Measurements from ENCODE around the gene PANK1.

Gene PANK1

GRCh38 chr10:89543841-89544240, 101.2 kb downstream of the PANK1 start:
- TF ChIP-seq CTCF (IDR thresholded peaks at IDR 0.05; ENCODE audit: low read depth, low read length) = no peak
- DNase-seq (ENCODE audit: low read depth, low spot score) = no peak
- in situ Hi-C loops (cut with HindIII; ENCODE audit: low sequenced_read_pairs) = no loop called here
- H3K4me3 ChIP-seq (ENCODE audit: low read depth, low read length) = no peak overlapping the region

- H3K4me3 ChIP-seq (ENCODE audit: low read depth, low read length) = no peak overlapping the region
- TF ChIP-seq CTCF (IDR thresholded peaks at IDR 0.05; ENCODE audit: low read depth, low read length) = no peak
- DNase-seq (ENCODE audit: low read depth, low spot score) = peak; percentile 52
- in situ Hi-C loops (cut with HindIII; ENCODE audit: low sequenced_read_pairs) = no loop called here
These were observed 104.6 kb downstream of the PANK1 start for GRCh38 chr10:89540420-89540949.

GRCh38 chr10:89537364-89537763, 107.7 kb downstream of the PANK1 start:
- in situ Hi-C loops (cut with HindIII; ENCODE audit: low sequenced_read_pairs) = no loop called here
- H3K4me3 ChIP-seq (ENCODE audit: low read depth, low read length) = no peak overlapping the region
- no peak for TF ChIP-seq CTCF (IDR thresholded peaks at IDR 0.05; ENCODE audit: low read depth, low read length)
- DNase-seq (ENCODE audit: low read depth, low spot score) = no peak

DNA sequence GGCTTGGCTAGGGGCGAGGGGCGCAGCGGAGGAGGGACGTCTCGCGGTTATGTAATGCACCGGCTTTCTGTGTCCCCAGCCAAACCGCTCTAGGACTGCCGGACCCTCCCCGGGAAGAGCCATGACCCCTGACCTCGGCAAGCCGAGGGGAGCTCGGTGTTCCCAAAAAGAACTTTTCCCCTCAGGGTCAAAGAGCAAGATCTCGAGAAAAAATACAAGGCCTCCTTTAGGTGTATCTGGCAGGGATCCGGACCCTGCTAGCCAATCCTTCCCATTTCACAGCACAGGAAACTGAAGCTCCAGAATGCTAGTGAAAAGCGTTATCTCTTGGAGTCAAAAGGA, 109.1 kb downstream of the PANK1 start:
- no peak for TF ChIP-seq CTCF (IDR thresholded peaks at IDR 0.05; ENCODE audit: low read depth, low read length)
- H3K4me3 ChIP-seq (ENCODE audit: low read depth, low read length) = peak overlapping the region; percentile 57
- DNase-seq (ENCODE audit: low read depth, low spot score) = no peak
- in situ Hi-C loops (cut with HindIII; ENCODE audit: low sequenced_read_pairs) = no loop called here

- TF ChIP-seq CTCF (IDR thresholded peaks at IDR 0.05; ENCODE audit: low read depth, low read length) = no peak
- in situ Hi-C loops (cut with HindIII; ENCODE audit: low sequenced_read_pairs) = no loop called here
- DNase-seq (ENCODE audit: low read depth, low spot score) = peak; percentile 23
These were observed 109.7 kb downstream of the PANK1 start, which contains the start of gene SLC16A12 for GRCh38 chr10:89535171-89536012. SLC16A12 (minus strand) TSS chr10:89535594; CDS start chr10:89462578, 73,016 bp downstream.

DNA sequence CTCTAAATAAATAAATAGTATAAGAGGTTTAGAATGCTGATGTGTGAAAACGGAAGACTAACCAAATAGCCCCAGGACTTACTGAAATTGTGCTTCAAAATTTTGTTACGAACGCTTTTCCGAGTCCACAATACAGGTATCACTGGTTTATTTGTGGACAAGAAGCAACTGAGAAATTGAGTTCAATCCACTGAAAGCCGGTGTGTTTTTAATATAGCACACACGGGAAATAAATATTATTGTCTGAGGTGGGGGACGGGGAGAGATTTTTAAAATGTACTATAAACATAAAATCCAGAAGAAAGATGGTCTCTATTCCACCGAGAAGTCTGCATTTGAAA, 110.2 kb downstream of the PANK1 start:
- DNase-seq (ENCODE audit: low read depth, low spot score) = no peak
- no peak for TF ChIP-seq CTCF (IDR thresholded peaks at IDR 0.05; ENCODE audit: low read depth, low read length)
- peak overlapping the region; percentile 57 for H3K4me3 ChIP-seq (ENCODE audit: low read depth, low read length)
- in situ Hi-C loops (cut with HindIII; ENCODE audit: low sequenced_read_pairs) = no loop called here

More at GRCh38 chr10:89535171-89536012, 109.7 kb downstream of the PANK1 start, which contains the start of gene SLC16A12:
- H3K4me3 ChIP-seq (ENCODE audit: low read depth, low read length) = peak within 1 kb of the TSS; percentile 57
